ENCODE measurements around the gene LEMD2.

DNA sequence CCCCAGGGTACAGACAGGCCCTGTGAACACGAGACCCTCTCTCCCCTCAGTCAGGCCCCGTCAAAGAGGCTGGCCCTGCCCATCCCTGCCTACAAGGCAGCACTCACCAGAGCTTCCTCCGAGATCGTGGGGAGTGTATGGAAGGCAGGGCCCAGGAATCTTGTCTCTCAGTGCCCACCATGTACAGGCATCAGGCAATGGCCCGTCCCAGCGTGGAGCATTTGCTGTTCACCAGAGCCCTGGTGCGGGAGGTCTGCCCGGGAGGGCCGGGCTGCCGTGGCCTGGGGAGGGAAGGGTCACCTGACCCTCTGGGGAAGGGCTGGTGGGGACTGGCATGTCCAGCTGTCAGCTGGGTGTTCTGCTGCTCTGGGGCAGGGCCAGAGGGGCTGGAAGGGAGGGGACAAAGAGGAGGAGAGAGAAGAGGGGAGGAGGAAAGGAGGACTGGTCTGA is 42.3 kb downstream of the LEMD2 start, which contains the start of gene IP6K3:
- TF ChIP-seq, protein P1, sequence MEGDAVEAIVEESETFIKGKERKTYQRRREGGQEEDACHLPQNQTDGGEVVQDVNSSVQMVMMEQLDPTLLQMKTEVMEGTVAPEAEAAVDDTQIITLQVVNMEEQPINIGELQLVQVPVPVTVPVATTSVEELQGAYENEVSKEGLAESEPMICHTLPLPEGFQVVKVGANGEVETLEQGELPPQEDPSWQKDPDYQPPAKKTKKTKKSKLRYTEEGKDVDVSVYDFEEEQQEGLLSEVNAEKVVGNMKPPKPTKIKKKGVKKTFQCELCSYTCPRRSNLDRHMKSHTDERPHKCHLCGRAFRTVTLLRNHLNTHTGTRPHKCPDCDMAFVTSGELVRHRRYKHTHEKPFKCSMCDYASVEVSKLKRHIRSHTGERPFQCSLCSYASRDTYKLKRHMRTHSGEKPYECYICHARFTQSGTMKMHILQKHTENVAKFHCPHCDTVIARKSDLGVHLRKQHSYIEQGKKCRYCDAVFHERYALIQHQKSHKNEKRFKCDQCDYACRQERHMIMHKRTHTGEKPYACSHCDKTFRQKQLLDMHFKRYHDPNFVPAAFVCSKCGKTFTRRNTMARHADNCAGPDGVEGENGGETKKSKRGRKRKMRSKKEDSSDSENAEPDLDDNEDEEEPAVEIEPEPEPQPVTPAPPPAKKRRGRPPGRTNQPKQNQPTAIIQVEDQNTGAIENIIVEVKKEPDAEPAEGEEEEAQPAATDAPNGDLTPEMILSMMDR (conservative IDR thresholded peaks at IDR 0.05 in 1 of 2, IDR thresholded peaks at IDR 0.05 in 1 of 2; ENCODE audit: low read depth in 1 of 2, low read length in 2 of 2) = no peak
- TF ChIP-seq EZH2 (IDR thresholded peaks at IDR 0.05; ENCODE audit: low read length, missing control alignments) = no peak
